ENCODE measurements around the gene GFPT2.

GRCh38 chr5:180360078-180360957 lies 7.2 kb upstream of the GFPT2 start:
- TF ChIP-seq CTCF (conservative IDR thresholded peaks at IDR 0.05; ENCODE audit: low read depth, low read length): no peak
- no peak for TF ChIP-seq EZH2 (IDR thresholded peaks at IDR 0.05; ENCODE audit: borderline replicate concordance, low read depth, low read length, poor library complexity, severe bottlenecking)

Measured in A673 (cell line).